ENCODE results near the gene PLXDC2.
A peak's percentile ranks its signal among the peaks of the same experiment; 100 is the strongest.

The PLXDC2 gene

GRCh38 chr10:19947656-19948055 lies 131.4 kb downstream of the PLXDC2 start:
- no peak for TF ChIP-seq CTCF (conservative IDR thresholded peaks at IDR 0.05; ENCODE audit: low read depth, low read length)
- no peak for DNase-seq (ENCODE audit: low read depth)
- H3K4me3 ChIP-seq (ENCODE audit: low read length) = no peak overlapping the region

GRCh38 chr10:19952224-19953010 lies 136.2 kb downstream of the PLXDC2 start:
- no peak overlapping the region for H3K4me3 ChIP-seq (ENCODE audit: low read length)
- no peak for TF ChIP-seq CTCF (conservative IDR thresholded peaks at IDR 0.05; ENCODE audit: low read depth, low read length)
- DNase-seq (ENCODE audit: low read depth) = no peak

GRCh38 chr10:19954601-19955000 lies 138.4 kb downstream of the PLXDC2 start:
- TF ChIP-seq CTCF (conservative IDR thresholded peaks at IDR 0.05; ENCODE audit: low read depth, low read length) = no peak
- DNase-seq (ENCODE audit: low read depth) = no peak

GRCh38 chr10:19956516-19957032 lies 140.3 kb downstream of the PLXDC2 start:
- no peak for TF ChIP-seq CTCF (conservative IDR thresholded peaks at IDR 0.05; ENCODE audit: low read depth, low read length)
- peak; percentile 18 for DNase-seq (ENCODE audit: low read depth)
- H3K4me3 ChIP-seq (ENCODE audit: low read length) = no peak overlapping the region

More at GRCh38 chr10:19954601-19955000, 138.4 kb downstream of the PLXDC2 start:
- H3K4me3 ChIP-seq (ENCODE audit: low read length) = no peak overlapping the region

GRCh38 chr10:19958787-19959186 lies 142.6 kb downstream of the PLXDC2 start:
- H3K4me3 ChIP-seq (ENCODE audit: low read length) = no peak overlapping the region
- DNase-seq (ENCODE audit: low read depth) = no peak
- TF ChIP-seq CTCF (conservative IDR thresholded peaks at IDR 0.05; ENCODE audit: low read depth, low read length) = no peak

- no peak overlapping the region for H3K4me3 ChIP-seq (ENCODE audit: low read length)
- no peak for TF ChIP-seq CTCF (conservative IDR thresholded peaks at IDR 0.05; ENCODE audit: low read depth, low read length)
Observed at GRCh38 chr10:19961076-19962053, 145.1 kb downstream of the PLXDC2 start.

More at GRCh38 chr10:19961076-19962053, 145.1 kb downstream of the PLXDC2 start:
- no peak for DNase-seq (ENCODE audit: low read depth)
